ENCODE results near the gene RABAC1. TPM values are rescaled to one million over a fixed set of nuclear protein-coding genes. Genes with fewer than 3 reads are reported as not detected.

The RABAC1 gene
- total and polyA plus RNA-seq, 4 donors: 87.9 to 291 (median 263) TPM

GRCh38 chr19:42003506-42004294, 44.6 kb upstream of the RABAC1 start:
- Histone ChIP-seq H3K4me1 (ENCODE audit: control insufficient read depth in 5 of 5, insufficient read depth in 5 of 5, low read length in 5 of 5) (peaks cover 0 to 2% (median 0%) of the 10 kb centered on the region in 5 donors), H3K27ac (ENCODE audit: low read depth in 1 of 2, low read length in 1 of 2) (no peak overlapping the region), H3K27me3 (ENCODE audit: control insufficient read depth in 3 of 3, insufficient read depth in 3 of 3, low read length in 2 of 3) (peaks cover 4 to 24% (median 21%) of the 10 kb centered on the region in 3 donors), H3K4me3 (no peak overlapping the region), H3K36me3 (ENCODE audit: control insufficient read depth in 4 of 4, insufficient read depth in 4 of 4, low read length in 4 of 4) (no peaks in the 10 kb centered on the region), H3K9ac (ENCODE audit: insufficient read depth in 1 of 2, low read length in 2 of 2) (no peak overlapping the region), H3K9me3 (ENCODE audit: control insufficient read depth in 4 of 4, insufficient read depth in 3 of 4, low read length in 3 of 4) (peaks cover 0 to 5% (median 0%) of the 10 kb centered on the region in 4 donors)
- DNase-seq (no peak), ATAC-seq (ENCODE audit: insufficient read depth, low FRiP score) (no peak)
- WGBS, 2 donors: 78 to 87% methylated on average over 21 of the region's 21 CpGs
- TF ChIP-seq, protein P1, sequence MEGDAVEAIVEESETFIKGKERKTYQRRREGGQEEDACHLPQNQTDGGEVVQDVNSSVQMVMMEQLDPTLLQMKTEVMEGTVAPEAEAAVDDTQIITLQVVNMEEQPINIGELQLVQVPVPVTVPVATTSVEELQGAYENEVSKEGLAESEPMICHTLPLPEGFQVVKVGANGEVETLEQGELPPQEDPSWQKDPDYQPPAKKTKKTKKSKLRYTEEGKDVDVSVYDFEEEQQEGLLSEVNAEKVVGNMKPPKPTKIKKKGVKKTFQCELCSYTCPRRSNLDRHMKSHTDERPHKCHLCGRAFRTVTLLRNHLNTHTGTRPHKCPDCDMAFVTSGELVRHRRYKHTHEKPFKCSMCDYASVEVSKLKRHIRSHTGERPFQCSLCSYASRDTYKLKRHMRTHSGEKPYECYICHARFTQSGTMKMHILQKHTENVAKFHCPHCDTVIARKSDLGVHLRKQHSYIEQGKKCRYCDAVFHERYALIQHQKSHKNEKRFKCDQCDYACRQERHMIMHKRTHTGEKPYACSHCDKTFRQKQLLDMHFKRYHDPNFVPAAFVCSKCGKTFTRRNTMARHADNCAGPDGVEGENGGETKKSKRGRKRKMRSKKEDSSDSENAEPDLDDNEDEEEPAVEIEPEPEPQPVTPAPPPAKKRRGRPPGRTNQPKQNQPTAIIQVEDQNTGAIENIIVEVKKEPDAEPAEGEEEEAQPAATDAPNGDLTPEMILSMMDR (IDR thresholded peaks at IDR 0.05; ENCODE audit: control extremely low read depth, extremely low read depth): no peak

- Histone ChIP-seq H3K4me1 (ENCODE audit: control insufficient read depth in 5 of 5, insufficient read depth in 5 of 5, low read length in 5 of 5) (no peaks in the 10 kb centered on the region), H3K36me3 (ENCODE audit: control insufficient read depth in 4 of 4, insufficient read depth in 4 of 4, low read length in 4 of 4) (no peaks in the 10 kb centered on the region), H3K27ac (ENCODE audit: low read depth in 1 of 2, low read length in 1 of 2) (no peak overlapping the region), H3K4me3 (no peak overlapping the region), H3K9ac (ENCODE audit: insufficient read depth in 1 of 2, low read length in 2 of 2) (no peak overlapping the region), H3K9me3 (ENCODE audit: control insufficient read depth in 4 of 4, insufficient read depth in 3 of 4, low read length in 3 of 4) (peaks cover 0 to 5% (median 0%) of the 10 kb centered on the region in 4 donors), H3K27me3 (ENCODE audit: control insufficient read depth in 3 of 3, insufficient read depth in 3 of 3, low read length in 2 of 3) (peaks cover 8 to 57% (median 40%) of the 10 kb centered on the region in 3 donors)
- whole genome bisulfite sequencing, 2 donors: 80 to 93% methylated on average over 7 of the region's 7 CpGs
- TF ChIP-seq, protein P1 (IDR thresholded peaks at IDR 0.05; ENCODE audit: control extremely low read depth, extremely low read depth): no peak
- no peak for ATAC-seq (ENCODE audit: insufficient read depth, low FRiP score)
- DNase-seq: no peak
Measured at GRCh38 chr19:41999878-42000208, 40.7 kb upstream of the RABAC1 start.

DNA sequence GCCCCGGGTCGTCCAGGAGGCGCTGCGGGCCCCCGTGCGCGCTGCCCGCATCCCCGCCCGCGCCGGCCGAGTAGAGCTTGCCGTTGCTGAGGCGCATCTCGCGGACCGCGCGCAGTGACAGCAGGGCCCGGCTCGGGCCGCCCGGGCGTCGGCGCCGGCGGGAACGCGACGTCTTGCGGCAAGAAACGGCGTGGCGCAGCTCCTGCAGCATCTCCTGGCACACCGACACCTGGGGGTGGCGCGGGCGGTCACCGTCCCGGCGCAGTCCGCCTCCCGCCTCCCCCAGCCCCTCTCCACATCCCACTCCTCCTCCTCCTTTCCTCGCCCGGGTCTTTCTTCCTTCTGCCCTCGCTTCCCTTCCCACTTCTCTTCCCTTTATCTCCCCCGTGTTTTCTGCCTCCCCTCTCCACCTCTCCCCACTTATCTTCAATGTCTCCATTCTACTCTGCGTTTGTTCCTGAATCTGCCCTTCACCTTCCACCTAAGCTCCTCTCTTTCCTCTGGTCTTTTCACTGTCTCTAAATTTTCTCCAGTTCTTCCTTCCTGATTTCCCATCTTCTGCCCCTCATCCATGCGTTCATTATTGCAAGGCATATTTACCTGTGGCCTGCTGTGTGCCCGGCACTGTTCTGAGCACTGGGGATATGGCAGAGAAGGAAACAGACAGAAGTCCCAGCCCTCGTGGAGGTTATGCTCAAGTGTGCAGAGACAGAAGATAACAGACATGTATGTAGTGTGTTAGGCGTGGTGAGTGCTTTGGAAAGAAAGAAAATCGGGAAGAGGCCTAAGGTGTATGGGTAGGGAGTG, 40.2 kb upstream of the RABAC1 start:
- Histone ChIP-seq H3K9ac (ENCODE audit: insufficient read depth in 1 of 2, low read length in 2 of 2) (no peak overlapping the region), H3K27me3 (ENCODE audit: control insufficient read depth in 3 of 3, insufficient read depth in 3 of 3, low read length in 2 of 3) (peaks cover 8 to 60% (median 44%) of the 10 kb centered on the region in 3 donors), H3K4me1 (ENCODE audit: control insufficient read depth in 5 of 5, insufficient read depth in 5 of 5, low read length in 5 of 5) (no peaks in the 10 kb centered on the region), H3K4me3 (no peak overlapping the region), H3K9me3 (ENCODE audit: control insufficient read depth in 4 of 4, insufficient read depth in 3 of 4, low read length in 3 of 4) (peaks cover 0 to 7% (median 0%) of the 10 kb centered on the region in 4 donors), H3K36me3 (ENCODE audit: control insufficient read depth in 4 of 4, insufficient read depth in 4 of 4, low read length in 4 of 4) (no peaks in the 10 kb centered on the region), H3K27ac (ENCODE audit: low read depth in 1 of 2, low read length in 1 of 2) (no peak overlapping the region)
- 11 to 17% methylated on average over 34 to 54 of the region's 55 CpGs for WGBS, 2 donors
- ATAC-seq (ENCODE audit: insufficient read depth, low FRiP score): no peak
- TF ChIP-seq, protein P1 (IDR thresholded peaks at IDR 0.05; ENCODE audit: control extremely low read depth, extremely low read depth): no peak
- no peak for DNase-seq
